ENCODE data around the gene DCDC2C.

Gene DCDC2C

GRCh38 chr2:3830796-3831195 lies 127.4 kb downstream of the DCDC2C start:
- no peak for DNase-seq (ENCODE audit: low read depth)

- DNase-seq (ENCODE audit: low read depth) = no peak
Observed at GRCh38 chr2:3837086-3837485, 133.7 kb downstream of the DCDC2C start.

GRCh38 chr2:3838348-3838747 lies 135.0 kb downstream of the DCDC2C start:
- no peak for DNase-seq (ENCODE audit: low read depth)

GRCh38 chr2:3839476-3839875 lies 136.1 kb downstream of the DCDC2C start:
- no peak for DNase-seq (ENCODE audit: low read depth)

- DNase-seq (ENCODE audit: low read depth) = no peak
Observed at GRCh38 chr2:3840611-3841155, 137.3 kb downstream of the DCDC2C start.

GRCh38 chr2:3847397-3848052 lies 144.2 kb downstream of the DCDC2C start:
- no peak for DNase-seq (ENCODE audit: low read depth)

- DNase-seq (ENCODE audit: low read depth) = no peak
Observed at GRCh38 chr2:3848776-3849175, 145.4 kb downstream of the DCDC2C start.

- no peak for DNase-seq (ENCODE audit: low read depth)
Observed at GRCh38 chr2:3849213-3849612, 145.8 kb downstream of the DCDC2C start.

- DNase-seq (ENCODE audit: low read depth) = no peak
Observed at GRCh38 chr2:3857576-3857975, 154.2 kb downstream of the DCDC2C start.

- DNase-seq (ENCODE audit: low read depth) = no peak
Observed at GRCh38 chr2:3864943-3865865, 161.8 kb downstream of the DCDC2C start.

- no peak for DNase-seq (ENCODE audit: low read depth)
Observed at GRCh38 chr2:3867469-3867868, 164.1 kb downstream of the DCDC2C start.

GRCh38 chr2:3868012-3868805 lies 164.8 kb downstream of the DCDC2C start:
- DNase-seq (ENCODE audit: low read depth) = no peak

GRCh38 chr2:3870222-3870621 lies 166.8 kb downstream of the DCDC2C start:
- DNase-seq (ENCODE audit: low read depth) = no peak

- no peak for DNase-seq (ENCODE audit: low read depth)
Observed at GRCh38 chr2:3871002-3871401, 167.6 kb downstream of the DCDC2C start.

GRCh38 chr2:3872451-3872850 lies 169.1 kb downstream of the DCDC2C start:
- no peak for DNase-seq (ENCODE audit: low read depth)

GRCh38 chr2:3873899-3874298 lies 170.5 kb downstream of the DCDC2C start:
- DNase-seq (ENCODE audit: low read depth) = no peak

GRCh38 chr2:3876221-3876620 lies 172.8 kb downstream of the DCDC2C start:
- DNase-seq (ENCODE audit: low read depth) = no peak

- DNase-seq (ENCODE audit: low read depth) = no peak
Observed at GRCh38 chr2:3876685-3877084, 173.3 kb downstream of the DCDC2C start.

GRCh38 chr2:3885629-3886628 lies 182.6 kb downstream of the DCDC2C start:
- DNase-seq (ENCODE audit: low read depth) = no peak

GRCh38 chr2:3895021-3895420 lies 191.6 kb downstream of the DCDC2C start:
- no peak for DNase-seq (ENCODE audit: low read depth)

Measured in stimulated activated CD4-positive, alpha-beta T cell treated with anti-CD3 and anti-CD28 coated beads, Interleukin-2, amount 100 ng/mL, for 4 hours (primary cell).